AG08396 (cell line): Measurements from ENCODE around the gene RAPGEF6.
"Not testable (repeated sequence)": the region's sequence is repeated elsewhere in the genome, so short reads cannot be mapped to it uniquely, and the experiment has no call there.

Experiments
- DNase-seq: peaks from one replicate; pipeline ENCODE4 v3.0.0; 2012; ENCODE audit warnings: low spot score, mixed read lengths

The RAPGEF6 gene

DNA sequence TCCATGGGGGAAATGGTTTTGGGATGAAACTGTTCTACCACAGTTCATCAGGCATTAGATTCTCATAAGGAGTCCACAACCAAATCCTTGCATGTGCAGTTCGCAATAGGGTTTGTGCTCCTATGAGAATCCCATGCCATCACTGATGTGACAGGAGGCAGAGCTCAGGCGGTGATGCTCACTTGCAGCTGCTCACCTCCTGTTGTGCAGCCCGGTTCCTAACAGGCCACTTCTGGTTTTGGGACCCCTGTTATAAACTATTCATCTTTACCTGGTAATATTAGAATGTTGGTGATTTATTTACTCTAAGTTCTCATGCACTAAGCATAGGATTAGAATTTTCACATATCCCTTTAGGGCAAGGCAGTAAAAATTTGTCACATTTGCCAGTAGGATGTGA is 248.9 kb downstream of the RAPGEF6 start:
- DNase-seq = no peak

- no peak for DNase-seq
Measured at GRCh38 chr5:131384616-131385214, 250.3 kb downstream of the RAPGEF6 start.

DNA sequence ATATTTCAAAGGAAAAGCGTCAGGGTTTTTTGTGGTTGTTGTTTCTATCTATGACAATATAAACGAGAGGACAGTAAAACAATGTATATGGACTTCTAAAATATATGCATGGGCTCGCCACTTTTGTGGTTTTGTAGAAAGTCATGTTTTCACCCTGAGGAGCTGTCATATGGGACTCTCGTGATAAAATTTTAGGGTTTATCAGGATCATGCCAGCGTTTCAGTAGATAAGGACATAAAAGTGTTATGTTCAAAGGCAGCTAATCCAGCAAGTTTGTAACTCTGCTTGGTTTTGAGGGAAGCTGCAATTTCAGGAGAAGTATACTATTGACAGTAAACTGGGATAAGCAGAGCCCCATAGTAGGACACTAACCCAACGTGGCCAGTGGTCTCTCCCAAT is 250.9 kb downstream of the RAPGEF6 start:
- DNase-seq = no peak

DNA sequence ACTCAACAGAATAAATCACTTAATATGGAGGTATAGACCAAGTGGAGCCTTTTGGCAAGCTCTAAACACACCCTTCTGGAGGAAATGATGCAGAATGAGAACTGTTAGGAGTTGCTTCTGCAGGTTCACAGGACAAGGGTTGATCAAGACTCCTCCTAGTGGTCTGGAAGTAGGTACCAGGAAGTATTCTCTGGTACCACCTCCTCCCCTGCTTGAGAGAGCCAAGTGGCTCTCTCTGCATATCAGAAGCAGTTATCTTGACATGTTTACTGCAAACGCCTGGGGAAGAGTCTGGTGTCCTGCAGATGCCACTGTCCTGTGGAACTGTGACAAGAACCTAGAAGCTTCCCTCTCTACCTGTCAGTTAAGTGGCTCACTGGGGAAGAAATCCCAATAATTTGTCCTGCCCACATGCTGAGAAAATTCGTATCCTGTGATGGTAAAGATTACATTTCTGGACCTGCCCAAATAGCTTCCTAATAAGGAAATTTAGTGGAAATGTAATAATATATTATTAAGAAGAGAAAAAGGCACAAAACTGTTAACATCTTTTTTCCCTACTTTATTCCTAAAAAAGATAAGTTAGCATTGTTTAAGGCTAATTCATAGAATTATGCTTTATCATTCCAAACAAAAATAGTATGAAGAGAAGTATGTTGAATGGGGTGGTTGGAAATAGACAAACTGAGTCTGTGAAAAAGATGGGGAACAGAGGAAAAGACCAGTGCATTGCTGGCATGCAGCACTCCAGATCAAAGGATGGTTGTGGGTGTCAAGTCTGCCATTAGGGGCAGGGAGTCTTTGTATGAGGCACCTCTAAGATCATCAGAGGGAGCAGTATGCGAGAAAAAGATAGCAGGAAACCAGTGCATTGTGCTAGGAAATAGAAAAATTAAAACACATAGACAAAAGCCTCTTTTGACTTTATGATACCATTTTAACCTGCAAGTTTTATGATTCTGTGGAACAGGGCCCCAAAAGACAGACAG is 252.3 kb downstream of the RAPGEF6 start:
- peak; percentile 39 for DNase-seq

- DNase-seq = no peak
Measured at GRCh38 chr5:131381777-131382176, 253.3 kb downstream of the RAPGEF6 start.

GRCh38 chr5:131381021-131381420 is 254.0 kb downstream of the RAPGEF6 start:
- DNase-seq = no peak

GRCh38 chr5:131380238-131380637 is 254.8 kb downstream of the RAPGEF6 start:
- not testable (repeated sequence) for DNase-seq

DNA sequence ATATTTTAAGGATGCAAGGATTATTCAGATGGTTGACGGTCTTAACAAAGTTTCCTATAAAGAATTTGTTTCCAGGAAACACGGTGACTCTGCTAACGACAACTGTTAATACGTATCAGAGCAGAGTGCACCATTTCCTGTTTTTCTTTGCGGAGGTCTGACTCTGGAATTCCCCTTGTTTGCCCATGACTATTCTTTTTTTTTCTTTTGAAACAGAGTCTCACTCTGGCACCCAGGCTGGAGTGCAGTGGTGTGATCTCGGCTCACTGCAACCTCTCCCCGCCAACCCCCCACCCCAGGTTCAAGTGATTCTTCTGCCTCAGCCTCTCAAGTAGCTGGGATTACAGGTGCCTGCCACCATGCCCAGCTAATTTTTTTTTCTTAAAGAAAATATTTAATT is 255.3 kb downstream of the RAPGEF6 start:
- no peak for DNase-seq

DNA sequence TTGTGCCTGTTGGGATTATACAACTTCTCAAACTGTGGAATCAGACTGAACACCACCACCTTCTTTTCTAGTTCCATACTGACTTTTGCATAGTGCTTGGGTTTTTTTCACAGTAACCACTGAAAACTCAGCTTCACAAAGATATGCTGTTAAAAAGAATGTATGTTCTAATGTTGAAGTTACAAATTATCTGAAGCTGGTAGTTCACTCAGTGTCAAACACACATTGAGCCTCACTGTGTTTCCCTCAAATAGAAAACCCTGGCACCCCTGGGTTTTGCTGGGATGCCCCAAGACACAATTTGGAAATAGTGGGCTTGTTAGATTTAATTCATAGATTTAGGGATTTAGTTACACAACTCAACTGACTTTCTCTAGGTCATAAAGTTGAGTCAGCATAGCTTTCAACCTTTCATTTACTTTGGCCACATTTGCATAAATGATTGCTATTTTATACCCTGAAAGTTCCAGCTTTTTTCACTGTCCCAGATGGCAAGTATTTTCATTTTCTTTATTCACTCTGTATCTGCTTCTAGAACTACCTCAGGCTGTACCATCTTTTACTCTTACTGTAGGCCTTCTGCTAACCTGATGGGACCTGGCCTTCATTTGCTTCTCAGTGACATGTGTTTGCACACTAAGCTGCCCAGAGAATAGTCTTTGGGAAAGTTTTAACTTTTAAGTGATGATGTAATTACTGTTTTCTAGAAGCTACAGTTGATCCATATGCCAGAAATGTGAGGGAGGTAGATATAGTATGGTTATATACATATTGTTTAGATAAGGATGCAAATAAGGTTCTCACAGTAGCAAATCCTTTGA is 256.1 kb downstream of the RAPGEF6 start:
- DNase-seq = no peak

- DNase-seq = no peak
Measured at GRCh38 chr5:131377785-131378325, 257.2 kb downstream of the RAPGEF6 start.

DNA sequence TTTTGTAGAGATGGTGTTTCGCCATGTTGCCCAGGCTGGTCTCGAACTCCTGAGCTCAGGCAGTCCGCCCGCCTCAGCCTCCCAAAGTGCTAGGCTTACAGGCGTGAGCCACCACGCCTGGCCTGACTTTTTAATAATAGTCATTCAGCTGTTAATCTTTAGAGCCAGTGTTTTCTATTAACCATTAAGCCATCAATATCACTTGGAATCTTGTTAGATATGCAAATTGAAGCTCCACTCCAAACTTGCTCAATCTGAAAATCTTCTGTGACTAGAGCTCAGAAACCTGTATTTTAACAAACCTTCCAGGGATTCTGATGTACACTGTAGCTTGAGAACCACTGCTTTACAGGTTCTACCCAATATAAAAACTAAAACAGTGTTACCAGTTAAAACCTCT is 257.7 kb downstream of the RAPGEF6 start:
- DNase-seq = no peak

DNA sequence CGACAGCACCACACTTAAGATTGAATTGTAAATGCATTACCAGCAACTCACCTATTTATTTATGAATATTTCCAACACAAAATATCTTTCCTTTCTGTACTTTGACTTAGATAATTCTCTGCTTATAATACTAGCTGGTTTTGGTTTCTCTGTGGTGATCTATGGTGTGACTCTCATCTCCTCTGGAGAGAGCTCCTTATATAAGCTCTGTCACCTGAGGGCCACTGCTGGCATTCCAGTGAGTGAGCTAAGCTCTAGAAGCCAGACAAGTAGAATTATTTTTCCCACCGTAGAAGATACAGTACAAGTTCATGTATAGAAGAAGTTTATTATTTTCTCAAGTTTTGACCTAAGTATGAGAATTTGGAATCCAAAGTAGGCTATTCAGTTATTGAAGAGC is 259.7 kb downstream of the RAPGEF6 start:
- DNase-seq = no peak
